ENCODE results near the gene DUSP2.
"Not testable (repeated sequence)": the region's sequence is repeated elsewhere in the genome, so short reads cannot be mapped to it uniquely, and the experiment has no call there.

Gene DUSP2

DNA sequence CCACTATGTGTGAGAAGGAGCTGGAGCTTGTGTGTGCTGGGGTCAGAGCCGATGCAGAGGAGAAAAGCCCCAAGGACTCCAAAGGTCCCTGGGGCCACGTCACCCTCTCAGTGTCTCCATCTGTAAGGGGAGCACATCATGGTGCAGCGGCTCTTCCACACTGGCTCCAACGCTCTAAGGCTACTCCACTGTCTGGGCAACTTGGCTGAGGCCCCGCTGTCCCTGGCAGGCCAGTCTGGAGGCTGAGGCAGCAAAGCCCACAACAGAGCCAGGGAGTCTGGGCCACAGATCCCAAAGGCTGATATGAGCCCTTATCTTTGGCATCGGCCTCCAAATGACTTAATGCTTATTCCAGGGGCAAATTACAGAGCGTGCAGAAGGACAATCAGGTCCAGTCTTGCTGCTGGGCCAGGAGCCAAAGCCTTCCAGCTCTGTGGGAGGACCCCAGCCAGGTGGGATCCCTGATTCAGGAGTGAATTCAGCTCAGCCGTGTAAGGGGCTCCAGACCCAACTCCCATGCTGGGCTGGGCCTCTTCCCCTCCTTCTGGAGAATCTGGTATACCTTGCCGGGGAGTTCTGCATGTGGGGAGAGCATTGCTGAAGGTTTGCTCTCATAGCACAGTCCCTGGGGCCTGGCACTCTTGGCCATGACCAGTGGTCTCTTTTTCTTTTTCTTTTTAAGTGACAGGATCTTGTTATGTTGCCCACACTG lies 1.8 kb upstream of the DUSP2 start:
- no peak for DNase-seq (ENCODE audit: low spot score)

DNA sequence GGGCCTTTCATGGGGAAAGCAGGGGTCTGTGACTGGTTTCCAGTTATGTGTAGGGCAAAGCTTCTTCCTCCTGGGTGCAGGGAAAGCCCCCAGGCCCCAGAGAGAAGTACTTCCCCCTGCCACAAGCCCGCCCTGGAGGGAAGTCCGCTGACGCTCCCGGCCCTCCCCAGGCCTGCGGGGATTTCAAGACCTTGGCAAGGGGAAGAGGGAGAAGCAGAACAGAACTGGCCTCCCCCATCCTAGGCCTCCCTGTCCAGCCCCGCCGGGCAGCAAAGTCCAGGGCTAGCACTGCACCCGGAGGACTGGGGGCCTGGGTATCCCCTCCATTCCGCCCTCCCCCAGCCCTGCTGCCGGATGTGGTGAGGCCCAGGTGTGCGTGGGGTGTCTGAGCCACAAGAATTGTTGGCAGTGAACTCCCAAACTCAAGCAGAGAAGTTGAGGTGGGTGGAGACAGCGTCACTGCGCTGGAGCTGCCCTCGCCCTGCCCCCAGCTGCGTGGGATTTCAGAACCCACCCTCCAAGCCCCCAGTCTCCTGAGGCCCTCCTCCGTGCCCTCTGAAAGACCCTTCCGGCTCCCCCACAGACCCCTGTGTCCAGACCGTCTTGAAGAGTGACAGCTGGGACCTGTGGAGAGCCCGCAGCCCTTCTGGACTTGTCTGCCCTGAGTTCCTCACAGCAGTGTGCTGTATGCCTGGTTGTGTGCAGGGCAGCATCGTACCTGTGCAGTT lies 1.1 kb upstream of the DUSP2 start:
- DNase-seq (ENCODE audit: low spot score), result no peak

DNA sequence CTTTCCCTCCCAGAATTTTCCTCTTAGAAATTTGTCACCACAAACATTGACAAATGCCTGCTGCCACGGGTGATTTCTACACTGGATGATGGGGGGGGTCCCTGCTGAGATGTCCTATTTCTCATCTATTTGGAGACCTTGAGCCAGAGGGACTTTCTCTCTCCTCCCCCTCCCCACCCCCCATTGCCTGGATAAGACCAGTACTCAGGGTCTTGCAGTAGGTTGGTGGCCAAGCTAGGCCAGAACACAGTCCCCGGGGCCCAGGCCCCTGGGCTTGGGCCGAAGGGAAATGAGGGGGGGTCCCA lies 560 bp upstream of the DUSP2 start:
- no peak for DNase-seq (ENCODE audit: low spot score)

DNA sequence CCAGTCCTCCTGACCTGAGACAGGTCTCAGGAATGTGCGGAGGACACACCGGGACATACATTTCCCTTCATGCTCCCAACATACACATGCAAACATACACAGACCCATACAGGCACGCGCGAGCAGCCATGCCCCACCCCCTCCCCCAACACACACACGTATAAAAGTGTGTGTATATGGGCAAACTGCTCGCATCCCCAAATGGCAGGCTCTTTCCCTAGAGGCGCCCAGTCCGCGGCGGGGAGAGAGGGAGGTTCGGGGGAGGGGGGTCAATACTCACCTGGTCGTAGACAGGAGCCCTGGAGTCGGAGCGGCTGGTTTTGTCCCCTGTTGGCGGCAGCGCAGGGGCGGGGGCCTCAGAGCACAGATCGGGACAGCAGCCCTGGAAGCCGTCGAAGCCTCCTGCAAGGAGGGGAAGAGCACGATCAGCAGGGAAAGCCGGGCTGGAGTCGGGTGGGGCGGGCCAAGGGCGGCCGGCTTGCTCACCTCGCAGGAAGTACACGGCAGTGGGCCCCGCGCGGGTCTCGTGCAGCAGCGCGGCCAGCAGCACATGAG lies 682 bp downstream of the DUSP2 start:
- DNase-seq (ENCODE audit: low spot score), result no peak

DNA sequence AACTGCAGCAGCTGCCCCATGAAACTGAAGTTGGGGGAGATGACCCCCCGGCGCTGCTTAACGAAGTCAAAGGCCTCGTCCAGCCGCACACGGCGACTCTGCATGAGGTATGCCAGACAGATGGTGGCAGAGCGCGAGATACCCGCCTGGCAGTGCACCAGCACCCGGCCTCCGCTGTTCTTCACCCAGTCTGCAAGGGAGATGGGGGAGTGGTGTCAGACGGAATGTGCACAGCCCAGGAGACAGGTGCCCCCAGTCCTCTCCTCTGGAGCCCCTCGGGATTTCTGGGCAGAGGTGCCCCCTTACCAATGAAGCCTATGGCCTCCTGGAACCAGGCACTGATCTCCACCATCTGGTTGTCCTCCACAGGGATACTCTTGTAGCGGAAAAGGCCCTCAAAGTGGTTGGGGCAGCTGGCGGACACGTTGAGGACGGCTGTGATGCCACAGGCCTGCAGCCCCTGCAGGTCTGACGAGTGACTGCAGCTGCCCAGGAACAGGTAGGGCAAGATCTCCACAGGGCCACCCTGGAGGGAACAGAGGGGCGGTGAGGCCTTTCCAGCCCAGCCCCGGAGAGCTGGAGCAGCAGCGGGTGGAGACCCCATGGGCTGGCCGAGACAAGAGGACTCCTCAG lies 1.3 kb downstream of the DUSP2 start:
- DNase-seq (ENCODE audit: low spot score), result no peak

DNA sequence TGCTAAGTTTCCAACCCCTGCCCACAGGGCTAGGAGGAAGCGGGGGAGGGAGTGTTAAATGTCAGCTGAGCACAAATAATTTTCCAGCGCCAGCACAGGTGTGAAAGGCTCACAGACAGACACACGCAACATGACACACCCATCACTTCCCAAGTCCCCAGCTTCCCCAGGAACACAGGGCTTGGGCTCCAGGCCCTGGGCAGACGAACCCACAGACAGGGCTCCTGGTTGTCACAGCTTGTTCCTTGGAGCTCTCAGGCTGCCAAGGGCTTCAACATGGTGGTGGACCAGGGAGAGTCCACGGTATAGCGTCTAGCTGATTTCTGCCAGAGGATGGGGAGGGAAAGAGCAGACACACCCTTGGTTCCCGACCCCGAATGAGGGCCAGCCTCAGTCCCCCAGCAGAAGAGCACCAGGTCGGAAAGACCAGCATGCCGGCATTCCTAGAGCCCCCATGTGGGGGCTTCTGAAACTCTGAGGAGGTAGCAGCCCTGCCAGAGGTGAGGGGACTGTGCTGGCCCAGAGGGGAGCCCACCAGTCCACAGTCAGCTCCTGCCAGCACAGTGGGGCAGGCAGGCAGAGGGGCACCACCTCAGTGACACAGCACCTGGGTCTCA lies 1.9 kb downstream of the DUSP2 start:
- no peak for DNase-seq (ENCODE audit: low spot score)

DNA sequence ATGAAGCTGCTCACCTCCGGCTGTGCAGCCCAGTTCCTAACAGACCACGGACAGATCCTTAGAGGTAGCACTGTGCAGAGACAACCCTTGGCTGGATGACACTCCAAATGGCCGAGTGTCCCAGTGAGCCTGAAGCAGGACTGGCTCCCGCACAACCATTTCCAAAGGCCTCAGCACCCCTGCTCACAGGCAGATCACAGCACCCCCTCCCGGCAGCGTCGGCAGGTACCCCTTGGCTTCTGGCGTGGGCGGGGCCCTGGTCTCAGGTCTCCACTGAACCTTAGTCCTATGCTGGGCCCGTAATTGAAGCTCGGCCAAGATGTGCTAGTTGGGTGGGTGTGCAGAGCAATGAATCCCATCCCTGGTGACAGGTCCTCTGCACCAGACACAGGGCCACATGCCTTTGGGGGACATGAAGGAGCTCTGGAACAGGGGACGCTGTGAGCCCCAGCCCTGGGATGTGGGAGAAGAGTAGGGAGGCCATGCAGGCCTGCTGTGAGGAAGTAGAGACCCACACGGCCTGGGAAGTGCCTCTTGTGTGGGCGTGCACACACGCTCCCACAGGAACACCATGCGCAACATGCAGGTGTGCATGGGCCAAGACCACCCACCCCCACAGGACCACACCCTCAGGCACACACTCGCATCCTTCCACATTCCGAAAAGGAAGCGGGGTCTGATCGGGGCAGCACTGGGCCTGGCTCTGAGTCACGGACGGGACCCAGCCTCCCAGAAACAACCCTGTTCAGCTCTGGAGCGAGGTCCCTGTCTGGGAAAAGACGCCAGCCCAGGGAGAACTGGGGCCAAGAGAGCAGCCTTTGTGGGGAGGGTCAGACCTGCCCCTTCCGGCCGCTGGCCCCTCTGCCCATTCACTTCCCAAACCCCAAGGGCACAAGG lies 2.8 kb downstream of the DUSP2 start:
- DNase-seq (ENCODE audit: low spot score), result no peak

DNA sequence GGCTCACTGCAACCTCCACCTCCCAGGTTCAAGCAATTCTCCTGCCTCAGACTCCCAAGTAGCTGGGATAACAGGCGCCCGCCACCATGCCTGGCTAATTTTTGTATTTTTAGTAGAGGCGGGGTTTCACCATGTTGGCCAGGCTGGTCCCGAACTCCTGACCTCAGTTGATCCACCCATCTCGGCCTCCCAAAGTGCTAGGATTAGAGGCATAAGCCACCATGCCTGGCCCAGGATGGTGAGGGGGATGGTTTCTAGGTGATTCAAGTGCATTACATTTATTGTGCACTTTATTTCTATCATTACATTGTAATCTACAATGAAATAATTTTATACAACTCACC lies 3.6 kb downstream of the DUSP2 start:
- DNase-seq (ENCODE audit: low spot score), result not testable (repeated sequence)

DNA sequence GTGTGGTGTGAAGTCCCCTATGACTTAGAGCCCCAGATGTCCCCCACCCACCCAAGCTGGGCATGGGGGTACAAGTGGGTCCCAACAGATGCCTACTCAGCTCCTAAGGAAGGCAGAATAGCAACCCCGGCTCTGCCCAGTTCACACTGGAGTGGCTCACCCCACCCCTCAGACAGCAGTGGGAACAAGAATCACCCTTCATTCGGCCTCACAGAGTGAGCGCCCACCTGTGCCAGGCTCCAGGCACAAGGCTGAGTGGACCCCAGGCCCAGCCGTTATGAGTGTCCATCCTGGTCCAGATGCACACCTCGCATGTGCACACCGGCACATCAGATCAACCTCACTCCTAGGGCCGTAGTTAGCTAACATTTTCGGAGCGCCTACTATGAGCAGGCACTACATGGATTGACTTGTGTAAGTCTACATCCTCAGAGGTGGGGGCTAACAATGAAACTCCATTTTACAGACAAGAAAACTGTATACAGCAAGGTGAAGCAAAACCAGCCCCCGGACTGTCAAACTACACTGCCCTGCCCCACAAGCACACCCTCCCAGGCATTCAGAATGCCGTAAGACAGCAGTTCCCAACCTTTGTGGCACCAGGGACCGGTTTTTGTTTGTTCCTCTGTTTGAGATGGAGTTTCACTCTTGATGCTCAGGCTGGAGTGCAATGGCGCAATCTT lies 4.2 kb downstream of the DUSP2 start:
- no peak for DNase-seq (ENCODE audit: low spot score)

DNA sequence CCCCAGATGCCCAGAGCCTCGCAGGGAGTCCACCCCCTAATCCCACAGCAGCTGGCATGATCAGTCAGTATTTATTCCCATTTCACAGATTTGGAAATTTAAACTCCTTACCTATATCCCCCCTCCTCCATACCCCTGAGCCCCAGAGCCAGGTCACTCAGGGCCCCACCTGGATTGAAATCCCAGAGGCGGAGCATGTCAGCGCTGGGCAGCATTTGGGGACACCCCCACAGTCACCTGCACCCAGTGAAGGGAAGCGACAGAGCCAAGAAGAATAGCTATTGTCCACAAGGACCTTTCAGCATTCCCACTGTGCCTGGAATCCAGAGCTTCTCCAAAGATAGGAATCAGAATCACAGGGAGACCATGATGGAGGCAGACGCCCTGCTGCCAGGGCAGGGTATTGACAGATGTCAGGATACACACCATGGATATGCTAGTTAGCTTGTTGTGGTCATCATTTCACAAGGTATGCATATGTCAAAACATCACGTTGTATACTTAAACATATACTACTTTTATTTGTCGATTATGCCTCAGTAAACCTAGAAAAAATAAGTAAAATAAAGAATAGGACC lies 6.0 kb downstream of the DUSP2 start:
- no peak for DNase-seq (ENCODE audit: low spot score)

DNA sequence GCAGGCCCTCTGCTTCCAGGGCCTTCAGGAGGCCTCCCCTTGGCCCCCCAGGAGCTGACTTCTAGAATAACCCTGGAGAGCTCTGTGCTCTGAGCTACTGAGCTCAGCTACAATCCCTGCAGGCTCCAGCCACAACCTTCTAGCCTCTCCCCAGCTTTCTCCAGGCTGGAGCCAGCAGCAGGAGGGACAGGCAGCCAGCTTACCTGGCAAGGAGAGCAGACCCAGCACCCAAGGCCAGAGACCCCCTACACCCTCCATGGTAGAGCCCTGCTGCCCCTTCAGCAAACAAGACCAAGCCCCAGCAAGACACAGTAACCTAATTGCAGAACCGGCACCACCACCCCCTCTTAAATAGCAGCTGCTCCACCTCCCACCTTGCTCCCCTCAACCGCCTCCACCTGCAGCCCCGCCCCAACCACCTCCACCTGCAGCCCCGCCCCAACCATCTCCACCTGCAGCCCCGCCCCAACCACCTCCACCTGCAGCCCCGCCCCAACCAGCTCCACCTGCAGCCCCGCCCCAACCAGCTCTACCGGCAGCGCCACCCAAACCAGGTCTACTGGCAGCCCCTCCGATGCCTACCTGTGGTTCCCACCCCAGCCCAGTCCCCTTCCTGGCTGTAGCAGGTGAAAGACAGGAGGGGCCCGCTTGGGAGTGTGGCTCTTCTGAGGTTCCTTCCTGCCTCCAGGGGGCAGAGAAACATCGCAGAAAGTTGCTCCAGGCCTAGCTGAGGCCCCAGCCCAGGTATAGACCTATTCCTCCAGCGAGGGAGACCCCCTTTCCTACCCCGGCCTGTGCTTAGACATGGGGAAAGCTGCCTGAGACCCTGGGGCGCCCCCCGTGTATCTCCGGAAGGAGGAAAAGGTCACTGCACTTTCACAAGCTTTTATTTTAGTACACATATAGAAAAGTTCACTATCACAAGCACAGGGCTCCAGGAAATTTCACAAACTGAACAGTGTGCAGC lies 6.8 kb downstream of the DUSP2 start, which contains the start of gene ASTL:
ASTL (minus strand) TSS at position 324 of the 967 bp plus-strand sequence; CDS start at position 258, 66 bp downstream.
- DNase-seq (ENCODE audit: low spot score), result no peak

DNA sequence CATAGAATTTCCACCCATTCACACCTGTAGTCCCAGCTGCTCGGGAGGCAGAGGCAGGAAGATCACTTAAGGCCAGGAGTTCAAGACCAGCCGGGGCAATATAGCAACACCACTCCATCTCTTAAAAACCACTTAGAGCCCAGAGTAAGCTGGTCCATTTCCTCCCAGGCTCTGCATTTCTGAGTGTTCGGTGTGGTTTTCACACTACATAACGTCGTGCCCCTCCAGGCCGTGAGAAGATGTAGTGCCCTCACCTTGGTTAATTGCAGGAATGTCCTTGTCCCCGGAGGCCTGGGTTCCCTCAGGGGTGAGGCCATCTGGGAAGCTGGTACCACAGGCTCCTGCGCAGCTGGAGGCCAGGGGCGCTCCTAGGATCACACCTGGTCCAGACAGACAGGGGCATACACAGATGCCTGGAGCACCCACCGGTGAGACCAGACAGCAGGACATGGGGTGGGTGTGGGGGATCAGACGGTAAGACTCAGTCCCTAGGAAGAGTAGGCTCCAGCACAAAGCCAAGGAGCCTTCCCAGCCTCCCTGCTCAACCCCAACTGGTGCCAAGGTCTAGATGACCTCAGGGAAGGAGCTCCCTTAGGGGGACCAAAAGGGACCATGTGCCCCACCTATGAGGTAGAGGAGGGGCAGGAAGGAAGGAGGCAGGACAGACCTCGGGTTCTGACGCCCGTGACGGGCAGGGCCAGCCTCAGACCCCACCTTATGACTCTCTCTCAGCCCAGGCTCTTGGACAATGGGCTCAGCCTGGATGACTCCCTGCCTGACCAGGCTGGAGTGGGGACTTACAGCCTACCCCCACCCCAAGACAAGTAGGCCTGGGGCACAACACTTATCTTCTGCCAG lies 7.7 kb downstream of the DUSP2 start:
- no peak for DNase-seq (ENCODE audit: low spot score)

DNA sequence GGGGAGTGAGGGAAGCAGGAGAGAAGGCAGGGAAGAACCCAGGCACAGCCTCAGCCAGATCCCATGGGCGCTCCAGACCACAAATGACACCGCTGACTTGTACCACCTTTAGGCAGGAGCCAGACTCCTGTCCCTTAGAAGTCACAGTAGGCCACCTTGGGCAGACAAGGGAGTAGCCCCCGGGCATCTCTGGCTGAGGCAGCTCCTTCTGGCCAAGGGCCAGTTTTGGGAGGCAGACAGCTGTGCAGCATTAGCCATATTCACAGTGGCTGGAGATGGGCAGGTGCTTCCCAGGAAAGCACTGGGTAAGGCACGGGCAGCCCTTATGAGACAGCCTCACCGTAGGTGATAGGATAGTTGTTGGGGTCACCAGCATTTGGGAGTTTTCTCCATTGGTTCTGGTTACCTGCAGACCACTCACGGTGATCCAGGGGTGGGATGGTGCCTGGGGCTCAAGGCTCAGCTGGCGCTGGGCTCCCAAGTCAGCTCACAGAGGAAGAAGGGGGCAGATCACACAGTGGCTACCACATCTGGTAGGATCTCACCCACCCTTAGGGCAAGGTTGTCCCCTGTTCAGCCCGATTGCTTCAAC lies 9.0 kb downstream of the DUSP2 start:
- no peak for DNase-seq (ENCODE audit: low spot score)

DNA sequence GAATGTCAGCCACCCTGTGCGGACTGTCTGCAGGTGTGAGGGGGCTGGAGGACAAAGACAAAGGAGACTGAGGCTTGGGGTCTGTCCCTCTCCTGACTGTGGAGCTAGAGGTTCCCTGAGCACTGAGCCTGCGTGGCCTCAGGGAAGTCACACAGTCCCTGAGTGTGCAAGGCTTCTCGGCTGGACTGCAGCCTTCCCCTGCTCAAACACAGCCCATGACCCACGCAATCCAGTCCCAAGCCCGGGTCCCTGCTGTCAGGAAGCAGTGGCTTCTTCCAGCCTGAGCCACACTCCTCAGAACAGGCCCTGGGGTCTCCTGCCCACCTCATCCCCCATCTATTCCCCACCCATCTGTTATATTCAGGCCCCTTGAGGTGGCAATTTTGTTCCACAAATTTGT lies 9.6 kb downstream of the DUSP2 start:
- no peak for DNase-seq (ENCODE audit: low spot score)

DNA sequence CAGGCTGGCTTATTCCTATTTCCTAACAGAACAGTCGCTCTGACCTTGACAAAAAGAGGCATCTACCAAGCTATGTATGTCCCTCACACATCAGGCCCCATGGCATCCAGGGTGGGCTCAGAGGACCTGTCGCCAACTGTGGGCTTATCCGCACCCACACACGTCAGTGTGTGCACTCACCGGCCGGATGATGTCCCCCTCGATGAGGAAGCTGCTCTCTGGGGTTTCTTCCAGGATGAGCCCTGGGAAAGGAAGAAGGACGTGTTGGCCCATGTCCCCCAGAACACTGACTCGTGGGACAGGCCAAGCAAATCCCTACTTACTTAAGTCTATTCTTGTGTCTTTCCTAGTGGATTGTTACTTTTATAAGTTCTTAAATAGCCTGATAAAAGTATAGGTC lies 10.1 kb downstream of the DUSP2 start:
- DNase-seq (ENCODE audit: low spot score), result no peak

DNA sequence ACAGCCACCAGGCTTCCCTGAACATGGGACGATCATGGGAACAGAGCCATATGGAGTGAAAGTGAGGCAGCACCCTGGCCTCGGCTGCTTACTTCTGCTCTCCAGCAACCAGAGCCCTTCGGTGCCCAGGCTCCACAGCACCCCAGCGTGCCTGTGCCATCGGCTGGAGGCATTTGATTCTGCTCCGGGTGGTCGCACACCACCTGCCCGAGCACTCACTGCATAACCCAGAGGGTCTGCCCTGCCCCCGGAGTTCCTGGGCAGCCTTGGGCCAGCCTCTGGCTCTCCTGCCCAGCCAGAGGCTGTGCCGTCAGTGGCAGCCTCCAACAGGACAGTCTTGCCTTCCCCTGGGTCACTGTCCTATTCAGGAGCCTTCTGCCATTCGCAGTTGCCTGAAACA lies 10.8 kb downstream of the DUSP2 start:
- no peak for DNase-seq (ENCODE audit: low spot score)

DNA sequence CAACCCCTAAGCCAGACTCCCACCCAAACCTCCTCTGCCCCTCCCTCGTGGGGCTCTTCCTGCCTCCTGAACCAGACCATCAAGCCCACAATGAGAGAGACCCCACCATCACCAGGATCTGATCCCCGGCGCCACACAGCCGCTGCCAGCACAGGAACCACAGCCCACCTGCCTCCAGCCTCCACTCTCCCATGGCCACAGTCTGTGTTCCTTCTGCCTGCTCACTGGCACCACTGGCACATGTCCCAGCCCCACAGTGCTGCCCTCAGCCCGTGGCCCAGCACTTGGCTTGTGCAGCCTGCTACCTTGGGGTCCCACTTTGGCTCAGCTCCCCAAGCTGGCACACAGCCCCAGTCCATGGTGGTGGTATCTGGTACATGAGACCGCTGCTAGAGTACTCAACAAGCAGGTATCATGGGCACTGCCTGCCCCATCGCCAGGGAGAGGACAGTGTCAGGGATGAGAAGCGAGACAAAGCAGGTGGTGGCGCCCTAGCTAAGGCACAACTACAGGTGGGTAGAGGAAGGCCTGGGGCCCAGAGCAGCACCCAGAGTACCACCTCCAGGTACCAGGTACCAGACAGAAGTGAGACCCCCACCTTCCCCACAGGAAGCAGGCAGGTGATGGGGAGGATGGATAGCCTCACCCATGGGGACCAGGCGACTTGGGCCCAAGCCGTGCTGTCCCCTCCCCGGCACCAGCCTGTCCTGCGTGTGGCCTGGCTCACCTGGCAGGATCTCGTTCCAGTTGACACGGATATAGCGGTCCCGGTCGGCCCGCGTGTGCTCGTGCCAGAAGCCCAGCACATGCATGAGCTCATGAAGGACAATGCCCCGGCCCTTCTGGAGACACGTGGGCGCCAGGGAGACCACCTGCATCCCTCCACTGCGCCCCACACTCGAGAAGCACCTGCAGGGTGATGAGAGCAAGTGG lies 13.2 kb downstream of the DUSP2 start:
- DNase-seq (ENCODE audit: low spot score), result no peak

Data from COLO829 (cell line).